HCT116 (cell line): Measurements from ENCODE around the gene HSP90AA1. TPM values are rescaled to one million over a fixed set of nuclear protein-coding genes. Genes with fewer than 3 reads are reported as not detected.

Experiments used
- ATAC-seq: fragments of 200-7000 bp; cut with Tn5 transposase; 2 replicates; pipeline ENCODE4 v1.9.1; 2020; ENCODE audit warnings: mild to moderate bottlenecking, moderate library complexity
- BruUV-seq: library from RNA; stranded (reverse); fragments of 400-500 nt; replicated peaks from 2 replicates; lab custom pipeline; 2021; lab: Mats Ljungman, UMichigan
- CTCF ChIA-PET: fragments of 300-600 bp; sonication (Branson Sonifier 250); formaldehyde crosslinking; loops from one replicate; lab custom pipeline; 2021; ENCODE audit warnings: antibody characterized with exemption; lab: Charles Lee
- POLR2A ChIA-PET: fragments of 300-600, 350-600 bp; sonication (Branson Sonifier 250); formaldehyde crosslinking; loops from one replicate; lab custom pipeline; 2021; ENCODE audit warnings: antibody characterized with exemption; lab: Charles Lee
- RAD21 ChIA-PET, 2 experiments: fragments of 300-600 bp; sonication (Branson Sonifier 250); formaldehyde crosslinking; loops; one replicate each; lab custom pipeline; 2023; ENCODE audit warnings: low total read pairs in 2 of 2; ENCODE audit not compliant: uncharacterized antibody in 2 of 2, unreplicated experiment in 2 of 2, low non-redundant PET in 1 of 2; lab: Charles Lee
- DNase-seq: peaks from one replicate; pipeline ENCODE4 v3.0.0-alpha.2; 2010; ENCODE audit warnings: low read depth, low spot score
- H2AFZ ChIP-seq: fragments of 200-600 bp; shearing (Covaris generic), sonication (generic); 2 replicates; pipeline ENCODE4 v1.6.1; 2017; ENCODE audit warnings: low read depth, mixed run types, mixed read lengths, antibody characterized with exemption, low read length; ENCODE audit not compliant: poor library complexity, severe bottlenecking
- H3K27ac ChIP-seq: 2 replicates; pipeline ENCODE4 v1.5.1; 2012; ENCODE audit warnings: low read depth, low read length
- H3K27me3 ChIP-seq: fragments of 200-600 bp; sonication (generic); 2 replicates; pipeline ENCODE4 v1.6.1; 2016; ENCODE audit warnings: mixed run types, low read length, mixed read lengths; ENCODE audit not compliant: insufficient read depth
- H3K36me3 ChIP-seq, 2 experiments: fragments of 200-500 bp in 1 of 2; fragments of 200-600 bp in 1 of 2; sonication (Bioruptor generic) in 1 of 2; sonication (generic) in 1 of 2; 2 replicates each; pipeline versions ENCODE4 v1.5.1 to v1.6.1; 2014 to 2016; ENCODE audit warnings: low read length in 2 of 2, inconsistent platforms in 1 of 2, mixed read lengths in 1 of 2, mixed run types in 1 of 2; ENCODE audit not compliant: insufficient read depth in 2 of 2, control insufficient read depth in 1 of 2
- H3K4me1 ChIP-seq, 2 experiments: fragments of 200-600 bp in 1 of 2; sonication (generic) in 1 of 2; 2 replicates each; pipeline versions ENCODE4 v1.5.1 to v1.6.1; 2012 to 2017; ENCODE audit warnings: low read length in 2 of 2, inconsistent platforms in 1 of 2, mild to moderate bottlenecking in 1 of 2, mixed read lengths in 1 of 2, mixed run types in 1 of 2, moderate library complexity in 1 of 2; ENCODE audit not compliant: insufficient read depth in 2 of 2, control insufficient read depth in 1 of 2
- H3K4me2 ChIP-seq: fragments of 200-600 bp; sonication (generic); 2 replicates; pipeline ENCODE4 v1.6.1; 2017; ENCODE audit warnings: mixed run types, low read length, mixed read lengths
- H3K4me3 ChIP-seq, 2 experiments: fragments of 200-600 bp in 1 of 2; sonication (generic) in 1 of 2; replicated peaks in 1 of 2; 2 replicates each; pipeline ENCODE4 v1.5.1; 2011 to 2016; ENCODE audit warnings: low read length in 2 of 2, control low read depth in 1 of 2, low read depth in 1 of 2, mild to moderate bottlenecking in 1 of 2, mixed read lengths in 1 of 2, mixed run types in 1 of 2
- H3K79me2 ChIP-seq: fragments of 200-600 bp; sonication (generic); 2 replicates; pipeline ENCODE4 v1.6.1; 2017; ENCODE audit warnings: mild to moderate bottlenecking, mixed run types, low read length, moderate library complexity, mixed read lengths; ENCODE audit not compliant: insufficient read depth
- H3K9ac ChIP-seq: fragments of 200-600 bp; sonication (generic); 2 replicates; pipeline ENCODE4 v1.6.1; 2016; ENCODE audit warnings: low read length, mixed read lengths
- H3K9me2 ChIP-seq: fragments of 200-600 bp; sonication (generic), shearing (Covaris generic); 2 replicates; pipeline ENCODE4 v1.6.1; 2017; ENCODE audit warnings: mixed run types, mild to moderate bottlenecking, moderate library complexity; ENCODE audit not compliant: insufficient read depth
- H3K9me3 ChIP-seq, 2 experiments: fragments of 200-500 bp in 1 of 2; fragments of 200-600 bp in 1 of 2; sonication (Bioruptor generic) in 1 of 2; sonication (generic) in 1 of 2; 2 replicates each; pipeline ENCODE4 v1.6.1; 2014 to 2017; ENCODE audit warnings: low read length in 2 of 2, mixed read lengths in 2 of 2, inconsistent platforms in 1 of 2, low read depth in 1 of 2, mild to moderate bottlenecking in 1 of 2, mixed run types in 1 of 2, moderate library complexity in 1 of 2; ENCODE audit not compliant: control insufficient read depth in 1 of 2, insufficient read depth in 1 of 2
- H4K20me1 ChIP-seq: fragments of 200-600 bp; sonication (generic), shearing (Covaris generic); 2 replicates; pipeline ENCODE4 v1.6.1; 2017; ENCODE audit warnings: mixed run types, mild to moderate bottlenecking, moderate library complexity; ENCODE audit not compliant: insufficient read depth
- CBX3 ChIP-seq: IDR thresholded peaks from 2 replicates; pipeline ENCODE4 v1.6.1; 2012; ENCODE audit warnings: low read depth
- CEBPB ChIP-seq: IDR thresholded peaks from 2 replicates; pipeline ENCODE4 v1.6.1; 2012; ENCODE audit warnings: low read depth
- EGR1 ChIP-seq: IDR thresholded peaks from 2 replicates; pipeline ENCODE4 v1.6.1; 2012; ENCODE audit warnings: low read depth
- ELF1 ChIP-seq: IDR thresholded peaks from 2 replicates; pipeline ENCODE4 v1.6.1; 2012; ENCODE audit warnings: low read depth, borderline replicate concordance
- EZH2 ChIP-seq: fragments of 200-600 bp; sonication (generic); IDR thresholded peaks from 2 replicates; pipeline ENCODE4 v1.6.1; 2017; ENCODE audit warnings: antibody characterized with exemption, mixed run types
- EZH2phosphoT487 ChIP-seq: fragments of 200-600 bp; IDR thresholded peaks from 2 replicates; pipeline ENCODE4 v1.6.1; 2018; ENCODE audit warnings: antibody characterized with exemption, borderline replicate concordance
- FOSL1 ChIP-seq: IDR thresholded peaks from 2 replicates; pipeline ENCODE4 v1.6.1; 2012; ENCODE audit warnings: low read depth
- JUND ChIP-seq: IDR thresholded peaks from 2 replicates; pipeline ENCODE4 v1.6.1; 2012
- POLR2A ChIP-seq: IDR thresholded peaks from 2 replicates; pipeline ENCODE4 v1.7.0; 2011; ENCODE audit warnings: borderline replicate concordance; ENCODE audit not compliant: insufficient read depth, insufficient read length; ENCODE audit errors: extremely low read depth
- POLR2AphosphoS5 ChIP-seq: IDR thresholded peaks from 2 replicates; pipeline ENCODE4 v1.6.1; 2011; ENCODE audit warnings: mild to moderate bottlenecking, low read depth, low read length, moderate library complexity
- RAD21 ChIP-seq: IDR thresholded peaks from 2 replicates; pipeline ENCODE4 v1.6.1; 2012; ENCODE audit warnings: low read depth, mild to moderate bottlenecking
- SIN3A ChIP-seq: IDR thresholded peaks from 2 replicates; pipeline ENCODE4 v1.6.1; 2012; ENCODE audit warnings: low read depth
- SP1 ChIP-seq: IDR thresholded peaks from 2 replicates; pipeline ENCODE4 v1.6.1; 2012; ENCODE audit warnings: low read depth
- SRF ChIP-seq: IDR thresholded peaks from 2 replicates; pipeline ENCODE4 v1.6.1; 2012; ENCODE audit warnings: low read depth
- TCF7L2 ChIP-seq: IDR thresholded peaks from 2 replicates; pipeline ENCODE4 v1.7.0; 2011; ENCODE audit warnings: borderline replicate concordance, inconsistent platforms; ENCODE audit not compliant: insufficient read depth, insufficient read length; ENCODE audit errors: extremely low read depth
- YY1 ChIP-seq: IDR thresholded peaks from 2 replicates; pipeline ENCODE4 v1.6.1; 2011; ENCODE audit warnings: low read length, low read depth, moderate library complexity, mild to moderate bottlenecking; ENCODE audit not compliant: insufficient replicate concordance; ENCODE audit errors: extremely low read depth
- ZFX ChIP-seq: fragments of 450-650 bp; IDR thresholded peaks from 2 replicates; pipeline ENCODE4 v1.6.1; 2017
- ZNF274 ChIP-seq: fragments of 200-500 bp; sonication (Bioruptor generic); IDR thresholded peaks from 2 replicates; pipeline ENCODE4 v1.6.1; 2014; ENCODE audit warnings: mild to moderate bottlenecking, low read depth, low read length, inconsistent platforms
- intact Hi-C: fragments of 100-400 bp; cut with micrococcal nuclease; formaldehyde crosslinking; loops from 2 replicates; pipeline ENCODE4 v1.10.0; 2022
- total RNA-seq: library from RNA; stranded (reverse); gene quantifications from one replicate; pipeline ENCODE4 v1.2.1, GENCODE V29; 2021; ENCODE audit not compliant: unreplicated experiment
- TF ChIP-seq, protein P1 (sequence below), 3 experiments: fragments of 200-600 bp in 1 of 3; sonication (generic) in 1 of 3; IDR thresholded peaks in 2 of 3; conservative IDR thresholded peaks in 1 of 3; 2 replicates each; pipeline ENCODE4 v1.5.1; 2012 to 2017; ENCODE audit warnings: low read depth in 2 of 3, low read length in 2 of 3, antibody characterized with exemption in 1 of 3, borderline replicate concordance in 1 of 3, control low read depth in 1 of 3, mild to moderate bottlenecking in 1 of 3, mixed read lengths in 1 of 3, mixed run types in 1 of 3, moderate library complexity in 1 of 3; ENCODE audit not compliant: insufficient read depth in 1 of 3
- TF ChIP-seq, protein P2 (sequence below): IDR thresholded peaks from 2 replicates; pipeline ENCODE4 v1.6.1; 2011; ENCODE audit warnings: mild to moderate bottlenecking, low read length, moderate library complexity; ENCODE audit not compliant: insufficient replicate concordance; ENCODE audit errors: extremely low read depth
- TF ChIP-seq, protein P3 (sequence below): IDR thresholded peaks from 2 replicates; pipeline ENCODE4 v1.6.1; 2012
- TF ChIP-seq, protein P4 (sequence below): IDR thresholded peaks from 2 replicates; pipeline ENCODE4 v1.6.1; 2012

The HSP90AA1 gene
- total RNA-seq, 1 experiment from 2014 or later = 1,380 TPM

DNA sequence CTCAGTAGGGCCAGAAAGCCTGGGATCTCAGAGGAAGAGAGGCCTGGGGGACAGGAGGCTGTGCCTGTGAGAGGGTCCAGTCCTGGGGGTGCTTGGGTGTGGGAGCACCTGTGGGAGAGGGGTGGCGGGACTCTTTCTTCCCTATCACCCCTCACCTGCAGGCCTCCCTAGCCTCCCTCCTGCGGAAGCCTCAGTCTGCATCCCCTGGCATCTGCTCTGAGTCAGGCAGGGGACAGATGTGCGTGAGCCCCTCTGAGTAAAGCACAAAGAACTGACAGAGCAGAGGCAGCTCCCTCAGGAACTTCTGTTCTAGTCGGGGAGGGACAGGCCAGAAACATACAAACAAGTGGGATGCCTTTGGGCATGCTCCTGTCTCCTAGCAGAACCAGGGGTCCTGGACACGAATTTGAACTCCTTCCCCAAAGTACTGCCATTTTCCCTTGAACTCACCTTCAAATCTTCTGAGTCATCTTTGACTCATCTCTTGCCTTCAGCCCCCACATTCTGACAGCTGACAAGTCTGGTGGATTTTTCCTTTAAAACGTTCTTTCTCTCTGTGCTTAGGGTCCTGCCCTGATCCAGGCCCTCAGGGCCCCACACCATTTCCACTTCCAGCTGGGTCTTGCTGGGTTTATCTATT, 8.5 kb upstream of the HSP90AA1 start:
- no peak; the same call in 1 of the 2 replicates for ATAC-seq
- TF ChIP-seq EZH2 (no peak), FOSL1 (peak; percentile 63), SP1 (no peak), CEBPB (no peak), POLR2AphosphoS5 (no peak), CBX3 (no peak), SRF (no peak), EGR1 (peak; percentile 59), YY1 (no peak), TCF7L2 (no peak), ZNF274 (no peak), JUND (peak; percentile 39), SIN3A (no peak), RAD21 (no peak), ELF1 (no peak), ZFX (no peak), POLR2A (no peak), EZH2phosphoT487 (no peak)
- TF ChIP-seq, protein P1, sequence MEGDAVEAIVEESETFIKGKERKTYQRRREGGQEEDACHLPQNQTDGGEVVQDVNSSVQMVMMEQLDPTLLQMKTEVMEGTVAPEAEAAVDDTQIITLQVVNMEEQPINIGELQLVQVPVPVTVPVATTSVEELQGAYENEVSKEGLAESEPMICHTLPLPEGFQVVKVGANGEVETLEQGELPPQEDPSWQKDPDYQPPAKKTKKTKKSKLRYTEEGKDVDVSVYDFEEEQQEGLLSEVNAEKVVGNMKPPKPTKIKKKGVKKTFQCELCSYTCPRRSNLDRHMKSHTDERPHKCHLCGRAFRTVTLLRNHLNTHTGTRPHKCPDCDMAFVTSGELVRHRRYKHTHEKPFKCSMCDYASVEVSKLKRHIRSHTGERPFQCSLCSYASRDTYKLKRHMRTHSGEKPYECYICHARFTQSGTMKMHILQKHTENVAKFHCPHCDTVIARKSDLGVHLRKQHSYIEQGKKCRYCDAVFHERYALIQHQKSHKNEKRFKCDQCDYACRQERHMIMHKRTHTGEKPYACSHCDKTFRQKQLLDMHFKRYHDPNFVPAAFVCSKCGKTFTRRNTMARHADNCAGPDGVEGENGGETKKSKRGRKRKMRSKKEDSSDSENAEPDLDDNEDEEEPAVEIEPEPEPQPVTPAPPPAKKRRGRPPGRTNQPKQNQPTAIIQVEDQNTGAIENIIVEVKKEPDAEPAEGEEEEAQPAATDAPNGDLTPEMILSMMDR (IDR thresholded peaks at IDR 0.05 in 2 of 3, conservative IDR thresholded peaks at IDR 0.05 in 1 of 3; ENCODE audit: borderline replicate concordance in 1 of 3, insufficient read depth in 1 of 3, low read depth in 2 of 3, low read length in 2 of 3) = no peak
- TF ChIP-seq, protein P2, sequence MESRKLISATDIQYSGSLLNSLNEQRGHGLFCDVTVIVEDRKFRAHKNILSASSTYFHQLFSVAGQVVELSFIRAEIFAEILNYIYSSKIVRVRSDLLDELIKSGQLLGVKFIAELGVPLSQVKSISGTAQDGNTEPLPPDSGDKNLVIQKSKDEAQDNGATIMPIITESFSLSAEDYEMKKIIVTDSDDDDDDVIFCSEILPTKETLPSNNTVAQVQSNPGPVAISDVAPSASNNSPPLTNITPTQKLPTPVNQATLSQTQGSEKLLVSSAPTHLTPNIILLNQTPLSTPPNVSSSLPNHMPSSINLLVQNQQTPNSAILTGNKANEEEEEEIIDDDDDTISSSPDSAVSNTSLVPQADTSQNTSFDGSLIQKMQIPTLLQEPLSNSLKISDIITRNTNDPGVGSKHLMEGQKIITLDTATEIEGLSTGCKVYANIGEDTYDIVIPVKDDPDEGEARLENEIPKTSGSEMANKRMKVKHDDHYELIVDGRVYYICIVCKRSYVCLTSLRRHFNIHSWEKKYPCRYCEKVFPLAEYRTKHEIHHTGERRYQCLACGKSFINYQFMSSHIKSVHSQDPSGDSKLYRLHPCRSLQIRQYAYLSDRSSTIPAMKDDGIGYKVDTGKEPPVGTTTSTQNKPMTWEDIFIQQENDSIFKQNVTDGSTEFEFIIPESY = no peak
- TF ChIP-seq, protein P3, sequence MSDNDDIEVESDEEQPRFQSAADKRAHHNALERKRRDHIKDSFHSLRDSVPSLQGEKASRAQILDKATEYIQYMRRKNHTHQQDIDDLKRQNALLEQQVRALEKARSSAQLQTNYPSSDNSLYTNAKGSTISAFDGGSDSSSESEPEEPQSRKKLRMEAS = no peak
- TF ChIP-seq, protein P4, sequence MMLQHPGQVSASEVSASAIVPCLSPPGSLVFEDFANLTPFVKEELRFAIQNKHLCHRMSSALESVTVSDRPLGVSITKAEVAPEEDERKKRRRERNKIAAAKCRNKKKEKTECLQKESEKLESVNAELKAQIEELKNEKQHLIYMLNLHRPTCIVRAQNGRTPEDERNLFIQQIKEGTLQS = no peak

More for the DNA sequence above, 8.5 kb upstream of the HSP90AA1 start:
- Histone ChIP-seq H3K9me2 (no peaks in the 10 kb centered on the region), H2AFZ (no peak overlapping the region), H3K4me1 (peaks cover 26 to 32% of the 10 kb centered on the region in 2 experiments), H3K9ac (no peak overlapping the region), H3K79me2 (no peaks in the 10 kb centered on the region), H3K27ac (peak overlapping the region; percentile 2; the same call in 1 of the 2 replicates), H3K36me3 (no peaks in the 10 kb centered on the region), H3K4me3 (no peak overlapping the region), H3K9me3 (no peaks in the 10 kb centered on the region), H3K4me2 (peak overlapping the region; percentile 45), H3K27me3 (no peaks in the 10 kb centered on the region), H4K20me1 (no peaks in the 10 kb centered on the region)
- POLR2A ChIA-PET = interaction anchor here (1.3 to 1.6 kb wide), 2 partner anchors 48 to 130 kb away, joined by 4 to 5 read pairs; no protein-coding TSS in a partner anchor
- intact Hi-C loops = no loop called here
- no TSS peak for BruUV-seq
- RAD21 ChIA-PET = interaction anchor here (0.6 to 2.0 kb wide), 7 partner anchors 32 to 389 kb away, joined by 3 to 13 read pairs (median 5); no protein-coding TSS in a partner anchor
- CTCF ChIA-PET = interaction anchor here (0.9 to 3.1 kb wide), 11 partner anchors 7 to 388 kb away, joined by 4 to 45 read pairs (median 6); partner anchors contain the start of gene WDR20
- no peak for DNase-seq
